Trophoblast cell (in vitro differentiated cells and primary cell): ENCODE measurements around the gene BEGAIN.

ENCODE experiments used
- DNase-seq, 2 donors: peaks; one replicate each; pipeline ENCODE4 v3.0.0-alpha.2; 2016
- H2AFZ ChIP-seq: 2 replicates; pipeline ENCODE4 v1.6.1; 2013; ENCODE audit warnings: low read length, moderate library complexity, mild to moderate bottlenecking; ENCODE audit not compliant: insufficient read depth, poor library complexity
- H2AK5ac ChIP-seq: 2 replicates; pipeline ENCODE4 v1.6.1; 2013; ENCODE audit warnings: mild to moderate bottlenecking, low read length
- H2BK120ac ChIP-seq: 2 replicates; pipeline ENCODE4 v1.6.1; 2013; ENCODE audit warnings: low read length, mild to moderate bottlenecking, moderate library complexity; ENCODE audit not compliant: insufficient read depth, poor library complexity
- H2BK12ac ChIP-seq: 2 replicates; pipeline ENCODE4 v1.6.1; 2013; ENCODE audit warnings: mild to moderate bottlenecking, low read length, moderate library complexity
- H2BK5ac ChIP-seq: 2 replicates; pipeline ENCODE4 v1.6.1; 2013; ENCODE audit warnings: low read length, low read depth, moderate library complexity, mild to moderate bottlenecking; ENCODE audit not compliant: poor library complexity
- H3K14ac ChIP-seq: 2 replicates; pipeline ENCODE4 v1.6.1; 2013; ENCODE audit warnings: mild to moderate bottlenecking, low read length
- H3K18ac ChIP-seq: 2 replicates; pipeline ENCODE4 v1.6.1; 2013; ENCODE audit warnings: mild to moderate bottlenecking, low read length
- H3K23ac ChIP-seq: 2 replicates; pipeline ENCODE4 v1.6.1; 2013; ENCODE audit warnings: low read length
- H3K27ac ChIP-seq: 2 replicates; pipeline ENCODE4 v1.5.1; 2013; ENCODE audit warnings: low read depth, mild to moderate bottlenecking, inconsistent platforms, low read length, moderate library complexity
- H3K27me3 ChIP-seq: 2 replicates; pipeline ENCODE4 v1.6.1; 2013; ENCODE audit warnings: inconsistent platforms, mild to moderate bottlenecking, low read length, moderate library complexity; ENCODE audit not compliant: insufficient read depth
- H3K36me3 ChIP-seq, 2 experiments: 1 replicate in 1 of 2; 2 replicates in 1 of 2; pipeline ENCODE4 v1.6.1; 2013; ENCODE audit warnings: low read length in 2 of 2, mild to moderate bottlenecking in 2 of 2, moderate library complexity in 1 of 2; ENCODE audit not compliant: insufficient read depth in 2 of 2, control insufficient read depth in 1 of 2
- H3K4ac ChIP-seq: 2 replicates; pipeline ENCODE4 v1.6.1; 2013; ENCODE audit warnings: low read depth, mild to moderate bottlenecking, low read length, moderate library complexity
- H3K4me1 ChIP-seq, 2 experiments: 1 replicate in 1 of 2; 2 replicates in 1 of 2; pipeline ENCODE4 v1.6.1; 2013; ENCODE audit warnings: low read length in 2 of 2, mild to moderate bottlenecking in 2 of 2, moderate library complexity in 1 of 2; ENCODE audit not compliant: insufficient read depth in 2 of 2, control insufficient read depth in 1 of 2
- H3K4me2 ChIP-seq: 2 replicates; pipeline ENCODE4 v1.6.1; 2013; ENCODE audit warnings: inconsistent platforms, mild to moderate bottlenecking, low read length, moderate library complexity
- H3K4me3 ChIP-seq: 2 replicates; pipeline ENCODE4 v1.5.1; 2013; ENCODE audit warnings: mild to moderate bottlenecking, low read depth, low read length, inconsistent platforms
- H3K79me1 ChIP-seq: one replicate; pipeline ENCODE4 v1.6.1; 2013; ENCODE audit warnings: low read length
- H3K79me2 ChIP-seq: 2 replicates; pipeline ENCODE4 v1.6.1; 2013; ENCODE audit warnings: low read length, mild to moderate bottlenecking; ENCODE audit not compliant: control insufficient read depth, insufficient read depth, poor library complexity
- H3K9ac ChIP-seq: 2 replicates; pipeline ENCODE4 v1.6.1; 2013; ENCODE audit warnings: mild to moderate bottlenecking, low read length
- H3K9me3 ChIP-seq: 2 replicates; pipeline ENCODE4 v1.6.1; 2013; ENCODE audit warnings: low read depth, mild to moderate bottlenecking, control low read depth, inconsistent platforms, low read length; ENCODE audit not compliant: insufficient read depth
- H4K12ac ChIP-seq: 2 replicates; pipeline ENCODE4 v1.6.1; 2013; ENCODE audit warnings: low read depth, mild to moderate bottlenecking, low read length, moderate library complexity
- H4K8ac ChIP-seq: 2 replicates; pipeline ENCODE4 v1.6.1; 2013; ENCODE audit warnings: low read depth, mild to moderate bottlenecking, low read length, moderate library complexity
- H4K91ac ChIP-seq: one replicate; pipeline ENCODE4 v1.6.1; 2013; ENCODE audit warnings: low read depth, mild to moderate bottlenecking, low read length, moderate library complexity
- WGBS: extraction: QIAGEN DNeasy Blood & Tissue Kit; methylation state at CpG from one replicate; pipeline ENCODE4 v1.1.7; 2013; ENCODE audit warnings: missing lambda C conversion rate; ENCODE audit not compliant: insufficient read length, insufficient coverage; ENCODE audit errors: extremely low coverage; 5-methylcytosine and 5-hydroxymethylcytosine counted together

BEGAIN gene

DNA sequence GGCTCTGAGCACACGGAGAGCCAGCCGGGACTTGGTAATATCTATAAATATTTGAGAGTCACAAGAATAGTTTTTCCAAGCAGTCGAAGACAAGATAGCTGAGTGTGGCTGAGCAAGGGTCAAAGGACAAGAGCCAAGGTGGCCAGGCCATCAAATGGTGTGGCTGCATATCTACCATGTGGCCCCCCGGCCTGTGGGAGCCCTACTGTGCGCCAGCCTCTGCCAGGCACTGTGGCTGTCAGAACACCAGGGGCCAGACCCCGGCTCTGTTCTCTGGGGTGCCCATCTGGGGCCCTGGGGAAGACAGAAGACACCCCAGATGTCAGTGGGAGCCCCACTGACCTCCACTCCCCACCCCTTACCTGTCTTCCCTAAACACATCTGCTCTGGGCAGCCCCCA, 22.7 kb downstream of the BEGAIN start:
- H2AFZ ChIP-seq: no peak overlapping the region
- H3K27ac ChIP-seq: no peak overlapping the region
- no peak overlapping the region for H3K4me3 ChIP-seq
- DNase-seq: no peak
- no peak overlapping the region for H3K4me2 ChIP-seq
- H3K79me1 ChIP-seq: no peaks in the 10 kb centered on the region
- no peaks in the 10 kb centered on the region for H3K79me2 ChIP-seq
- no peak overlapping the region for H3K14ac ChIP-seq
- no peak overlapping the region for H4K8ac ChIP-seq
- no peaks in the 10 kb centered on the region for H3K36me3 ChIP-seq
- no peak overlapping the region for H4K12ac ChIP-seq
- peaks cover 3% of the 10 kb centered on the region for H3K9me3 ChIP-seq
- no peak overlapping the region for H3K23ac ChIP-seq
- H3K9ac ChIP-seq: no peak overlapping the region
- H2BK5ac ChIP-seq: no peak overlapping the region
- H3K4ac ChIP-seq: no peak overlapping the region
- no peak overlapping the region for H2BK120ac ChIP-seq
- no CpG with 5 or more reads among the region's 6 CpGs for WGBS
- no peaks in the 10 kb centered on the region for H3K4me1 ChIP-seq
- H3K27me3 ChIP-seq: peaks cover 42% of the 10 kb centered on the region
- H2BK12ac ChIP-seq: no peak overlapping the region
- H4K91ac ChIP-seq: no peak overlapping the region
- H2AK5ac ChIP-seq: no peak overlapping the region
- no peak overlapping the region for H3K18ac ChIP-seq

DNA sequence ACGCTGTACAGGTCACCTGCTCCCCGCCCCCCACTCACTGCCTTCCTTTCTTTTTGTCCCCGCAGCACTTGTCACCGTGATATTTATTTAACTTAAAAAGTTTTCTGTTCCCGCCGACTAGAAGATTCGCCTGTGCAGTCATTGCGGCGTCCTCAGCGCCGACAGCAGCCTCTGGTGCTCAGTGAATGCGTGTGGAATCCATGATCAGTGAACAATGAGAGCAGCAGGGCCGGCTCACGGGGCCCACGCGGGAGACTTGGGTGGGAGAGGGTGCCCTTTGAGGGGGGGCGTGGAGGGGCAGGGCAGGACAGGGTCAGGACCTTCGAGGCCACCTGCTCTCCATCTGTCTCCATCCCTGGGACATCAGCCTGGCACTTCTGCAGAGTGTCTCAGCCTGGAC, 24.5 kb downstream of the BEGAIN start:
- Histone ChIP-seq H3K79me2 (no peaks in the 10 kb centered on the region), H4K8ac (no peak overlapping the region), H3K9me3 (peaks cover 3% of the 10 kb centered on the region), H4K12ac (no peak overlapping the region), H2BK12ac (no peak overlapping the region), H3K4ac (no peak overlapping the region), H3K4me1 (no peaks in the 10 kb centered on the region), H2BK5ac (no peak overlapping the region), H3K9ac (no peak overlapping the region), H3K4me2 (no peak overlapping the region), H4K91ac (no peak overlapping the region), H3K18ac (no peak overlapping the region), H3K79me1 (no peaks in the 10 kb centered on the region), H3K23ac (no peak overlapping the region), H3K27me3 (peaks cover 24% of the 10 kb centered on the region), H2BK120ac (no peak overlapping the region), H2AFZ (no peak overlapping the region), H3K14ac (no peak overlapping the region), H3K4me3 (no peak overlapping the region), H2AK5ac (no peak overlapping the region), H3K36me3 (no peaks in the 10 kb centered on the region), H3K27ac (no peak overlapping the region)
- DNase-seq: no peak
- no CpG with 5 or more reads among the region's 18 CpGs for WGBS

DNA sequence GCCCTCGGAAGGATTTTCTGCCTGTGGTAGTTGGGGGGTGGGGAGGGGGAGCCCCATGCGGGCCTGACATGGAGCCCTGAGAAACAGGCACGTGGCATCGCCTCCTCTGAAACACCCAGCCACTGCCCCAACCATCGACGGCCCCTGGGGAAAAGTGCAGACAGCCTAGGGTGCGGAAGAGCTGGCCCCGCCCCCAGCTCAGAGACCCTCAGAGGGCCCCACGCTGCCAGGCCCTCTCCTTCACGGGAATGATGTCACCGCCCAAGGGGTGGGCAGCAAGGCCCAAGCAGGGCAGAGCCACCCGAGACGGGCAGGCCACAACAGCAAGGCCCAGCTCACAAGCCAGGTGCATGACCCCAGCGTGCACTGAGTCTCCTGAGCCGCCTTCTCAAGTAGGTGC, 26.2 kb downstream of the BEGAIN start:
- WGBS: no CpG with 5 or more reads among the region's 15 CpGs

DNA sequence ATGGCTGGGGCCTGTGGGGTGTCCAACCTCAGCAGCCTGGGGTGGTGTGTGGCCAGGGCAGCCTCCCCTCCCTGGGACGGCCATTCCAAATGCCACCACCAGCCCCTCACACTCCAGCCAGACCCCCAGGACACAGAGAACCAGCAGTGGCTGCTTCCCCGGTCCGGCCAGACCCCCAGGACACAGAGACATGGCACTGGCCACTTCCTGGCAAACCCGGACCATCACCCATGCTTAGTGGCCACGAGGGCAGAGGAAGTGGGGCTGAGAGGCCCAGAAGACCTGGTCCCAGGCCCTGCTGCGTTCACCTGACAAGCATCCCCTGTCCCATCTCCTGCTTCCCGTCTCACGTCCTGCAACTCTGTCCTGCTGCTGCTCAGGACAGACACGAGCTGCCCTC, 26.7 kb downstream of the BEGAIN start:
- H2BK120ac ChIP-seq: no peak overlapping the region
- H4K8ac ChIP-seq: no peak overlapping the region
- H3K18ac ChIP-seq: no peak overlapping the region
- H2AFZ ChIP-seq: no peak overlapping the region
- H2BK5ac ChIP-seq: no peak overlapping the region
- no peak overlapping the region for H4K12ac ChIP-seq
- no peak overlapping the region for H2AK5ac ChIP-seq
- H3K27me3 ChIP-seq: peaks cover 7% of the 10 kb centered on the region
- no peak overlapping the region for H4K91ac ChIP-seq
- peaks cover 3% of the 10 kb centered on the region for H3K9me3 ChIP-seq
- H2BK12ac ChIP-seq: no peak overlapping the region
- H3K4me2 ChIP-seq: no peak overlapping the region
- H3K23ac ChIP-seq: no peak overlapping the region
- DNase-seq: no peak
- H3K36me3 ChIP-seq: no peaks in the 10 kb centered on the region
- H3K79me1 ChIP-seq: no peaks in the 10 kb centered on the region
- H3K4ac ChIP-seq: no peak overlapping the region
- no CpG with 5 or more reads among the region's 9 CpGs for WGBS
- no peak overlapping the region for H3K4me3 ChIP-seq
- H3K79me2 ChIP-seq: no peaks in the 10 kb centered on the region
- H3K4me1 ChIP-seq: no peaks in the 10 kb centered on the region
- no peak overlapping the region for H3K14ac ChIP-seq
- H3K27ac ChIP-seq: no peak overlapping the region
- no peak overlapping the region for H3K9ac ChIP-seq

More for the DNA sequence above, 26.2 kb downstream of the BEGAIN start:
- Histone ChIP-seq H2BK5ac (no peak overlapping the region), H3K27ac (no peak overlapping the region), H3K79me2 (no peaks in the 10 kb centered on the region), H4K8ac (no peak overlapping the region), H3K14ac (no peak overlapping the region), H3K23ac (no peak overlapping the region), H2AFZ (no peak overlapping the region), H3K4me1 (no peaks in the 10 kb centered on the region), H4K12ac (no peak overlapping the region), H2BK120ac (no peak overlapping the region), H3K4me2 (no peak overlapping the region), H3K4ac (no peak overlapping the region), H4K91ac (no peak overlapping the region), H3K9ac (no peak overlapping the region), H2BK12ac (no peak overlapping the region), H3K79me1 (no peaks in the 10 kb centered on the region), H3K9me3 (peaks cover 3% of the 10 kb centered on the region), H2AK5ac (no peak overlapping the region), H3K18ac (no peak overlapping the region), H3K36me3 (no peaks in the 10 kb centered on the region), H3K27me3 (peaks cover 8% of the 10 kb centered on the region), H3K4me3 (no peak overlapping the region)
- DNase-seq: no peak
